PC-3 (cell line): Measurements from ENCODE around the gene ZMIZ1. TPM values are rescaled to one million over a fixed set of nuclear protein-coding genes. Genes with fewer than 3 reads are reported as not detected.

ENCODE experiments used
- ATAC-seq: fragments of 200-7000 bp; cut with Tn5 transposase; 2 replicates; pipeline ENCODE4 v1.9.1; 2020; ENCODE audit warnings: mild to moderate bottlenecking, moderate library complexity
- BruUV-seq: library from RNA; stranded (reverse); fragments of 400-500 nt; replicated peaks from 2 replicates; lab custom pipeline; 2021; lab: Mats Ljungman, UMichigan
- CTCF ChIA-PET: fragments of 300-600 bp; sonication (Branson Sonifier 250); formaldehyde crosslinking; loops from one replicate; lab custom pipeline; 2022; ENCODE audit warnings: antibody characterized with exemption; lab: Charles Lee
- POLR2A ChIA-PET: fragments of 300-600 bp; sonication (Branson Sonifier 250); formaldehyde crosslinking; loops from one replicate; lab custom pipeline; 2022; ENCODE audit warnings: antibody characterized with exemption; ENCODE audit not compliant: unreplicated experiment; lab: Charles Lee
- DNase-seq: peaks from one replicate; pipeline ENCODE4 v3.0.0-alpha.2; 2015
- H2AFZ ChIP-seq: fragments of 300-600 bp; sonication (generic); 2 replicates; pipeline ENCODE4 v1.6.0; 2016; ENCODE audit warnings: antibody characterized with exemption, low read length
- H3F3A ChIP-seq: fragments of 300-600 bp; sonication (generic); one replicate; pipeline ENCODE4 v1.6.0; 2017; ENCODE audit warnings: antibody characterized with exemption, low read length, control low read depth, mild to moderate bottlenecking; ENCODE audit not compliant: unreplicated experiment
- H3K27ac ChIP-seq: fragments of 300-600 bp; sonication (generic); 2 replicates; pipeline ENCODE4 v1.5.1; 2016; ENCODE audit warnings: mild to moderate bottlenecking, low read length
- H3K27me3 ChIP-seq: fragments of 300-600 bp; sonication (generic); 2 replicates; pipeline ENCODE4 v1.6.1; 2016; ENCODE audit warnings: low read length, mixed read lengths
- H3K36me3 ChIP-seq: fragments of 300-600 bp; sonication (generic); 2 replicates; pipeline ENCODE4 v1.6.1; 2016; ENCODE audit warnings: low read depth, mixed run types, low read length, mixed read lengths
- H3K4me1 ChIP-seq: fragments of 300-600 bp; sonication (generic); 2 replicates; pipeline ENCODE4 v1.5.1; 2016; ENCODE audit warnings: low read length; ENCODE audit not compliant: insufficient read depth
- H3K4me2 ChIP-seq: fragments of 300-600 bp; sonication (generic); 2 replicates; pipeline ENCODE4 v1.6.0; 2016; ENCODE audit warnings: low read length
- H3K4me3 ChIP-seq: fragments of 300-600 bp; sonication (generic); 2 replicates; pipeline ENCODE4 v1.5.1; 2016; ENCODE audit warnings: mild to moderate bottlenecking, low read length, mixed read lengths
- H3K79me2 ChIP-seq: fragments of 300-600 bp; sonication (generic); 2 replicates; pipeline ENCODE4 v1.6.1; 2017; ENCODE audit warnings: low read length, mixed read lengths
- H3K9ac ChIP-seq: fragments of 300-600 bp; sonication (generic); 2 replicates; pipeline ENCODE4 v1.6.0; 2016; ENCODE audit warnings: mild to moderate bottlenecking, low read length
- H3K9me2 ChIP-seq: fragments of 300-600 bp; sonication (generic); replicated peaks from 2 replicates; pipeline ENCODE4 v1.6.1; 2016; ENCODE audit warnings: mixed run types, low read length, mixed read lengths
- H3K9me3 ChIP-seq: fragments of 300-600 bp; sonication (generic); 2 replicates; pipeline ENCODE4 v1.6.1; 2016; ENCODE audit warnings: low read length, mixed read lengths
- H4K20me1 ChIP-seq: fragments of 300-600 bp; sonication (generic); 2 replicates; pipeline ENCODE4 v1.6.1; 2016; ENCODE audit warnings: low read length, mixed read lengths
- EZH2 ChIP-seq: fragments of 300-600 bp; sonication (generic); IDR thresholded peaks from one replicate; pipeline ENCODE4 v1.6.1; 2017; ENCODE audit warnings: antibody characterized with exemption, mild to moderate bottlenecking, low read length; ENCODE audit not compliant: unreplicated experiment
- EZH2phosphoT487 ChIP-seq: fragments of 300-600 bp; sonication (generic); IDR thresholded peaks from 2 replicates; pipeline ENCODE4 v1.6.1; 2018; ENCODE audit warnings: mild to moderate bottlenecking, antibody characterized with exemption, low read length, borderline replicate concordance
- intact Hi-C: fragments of 100-400 bp; cut with micrococcal nuclease; formaldehyde crosslinking; loops from 2 replicates; pipeline ENCODE4 v1.9.0; 2023
- total RNA-seq: library from RNA; depleted of rRNA; stranded (reverse); fragments of >200 nt; gene quantifications from 2 replicates; pipeline ENCODE4 v1.2.3, GENCODE V29; 2014
- TF ChIP-seq, protein P1 (sequence below): fragments of 300-600 bp; sonication (generic); conservative IDR thresholded peaks from 2 replicates; pipeline ENCODE4 v1.5.1; 2017; ENCODE audit warnings: antibody characterized with exemption, low read depth, mild to moderate bottlenecking, low read length

The ZMIZ1 gene
- total RNA-seq, 1 experiment from 2014 or later, result 55.4 TPM

DNA sequence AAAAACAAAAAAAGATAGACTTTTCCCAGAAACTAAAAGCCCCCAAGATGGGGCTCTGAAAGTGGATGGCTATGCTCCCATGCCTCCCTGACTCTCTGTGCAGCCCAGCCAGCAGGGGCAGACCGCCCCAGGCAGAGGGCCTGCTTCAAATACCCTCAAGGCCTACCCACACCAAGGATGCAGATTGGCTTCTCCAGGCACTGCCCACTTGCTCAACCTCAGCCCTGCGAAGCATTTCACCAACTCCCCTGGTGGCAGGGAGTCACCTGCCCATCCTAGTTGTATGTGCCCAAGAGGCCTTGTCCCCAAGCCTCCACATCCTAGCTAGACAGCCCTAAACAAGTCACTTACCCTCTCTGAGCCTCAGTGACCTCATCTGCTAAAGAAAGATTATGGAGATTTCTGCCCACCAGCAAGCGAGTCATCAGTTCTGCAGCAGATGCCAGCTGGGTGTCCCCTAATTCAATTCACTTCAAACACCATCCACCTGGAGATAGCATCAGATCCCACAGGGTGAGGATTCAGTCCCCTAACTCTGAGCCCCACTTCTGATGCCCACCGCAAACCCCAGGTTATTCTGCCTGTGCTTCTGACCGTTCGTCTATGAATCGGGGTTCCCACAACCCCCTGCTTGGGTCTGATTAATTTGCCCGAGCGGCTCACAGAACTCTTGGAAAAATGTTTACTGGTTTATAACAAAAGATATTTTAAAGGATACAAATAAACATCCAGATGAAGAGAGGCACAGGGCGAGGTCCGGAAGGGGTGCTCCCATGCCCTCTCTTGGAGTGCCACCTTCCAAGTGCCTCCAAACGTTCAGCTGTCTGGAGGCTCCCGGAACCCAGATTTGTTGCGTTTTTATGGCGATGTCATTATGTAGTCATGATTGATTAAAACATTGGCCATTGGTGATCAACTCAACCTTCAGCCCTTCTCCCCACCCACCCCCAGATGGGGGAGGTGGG, 18.6 kb upstream of the ZMIZ1 start:
- peak overlapping the region; percentile 2 for H3K4me2 ChIP-seq
- ATAC-seq, result no peak
- H3K27ac ChIP-seq, result no peak overlapping the region
- no peaks in the 10 kb centered on the region for H3K9me2 ChIP-seq
- no peaks in the 10 kb centered on the region for H4K20me1 ChIP-seq
- intact Hi-C loops, result loop anchor here (5.0 kb wide), 2 partner anchors 147 to 383 kb away; no protein-coding TSS in a partner anchor
- no peak overlapping the region for H3K4me3 ChIP-seq
- no peaks in the 10 kb centered on the region for H3K9me3 ChIP-seq
- DNase-seq, result peak; percentile 59
- H3K79me2 ChIP-seq, result no peaks in the 10 kb centered on the region
- H2AFZ ChIP-seq, result no peak overlapping the region
- peaks cover 27% of the 10 kb centered on the region for H3K4me1 ChIP-seq
- no TSS peak for BruUV-seq
- ChIA-PET CTCF (interaction anchor here (0.6 kb wide), 1 partner anchor 133 kb away, joined by 3 read pairs; no protein-coding TSS in a partner anchor), POLR2A (no interaction called here)
- H3F3A ChIP-seq, result no peaks in the 10 kb centered on the region
- H3K27me3 ChIP-seq, result no peaks in the 10 kb centered on the region
- no peak overlapping the region for H3K9ac ChIP-seq
- no peak for TF ChIP-seq EZH2phosphoT487
- TF ChIP-seq, protein P1, sequence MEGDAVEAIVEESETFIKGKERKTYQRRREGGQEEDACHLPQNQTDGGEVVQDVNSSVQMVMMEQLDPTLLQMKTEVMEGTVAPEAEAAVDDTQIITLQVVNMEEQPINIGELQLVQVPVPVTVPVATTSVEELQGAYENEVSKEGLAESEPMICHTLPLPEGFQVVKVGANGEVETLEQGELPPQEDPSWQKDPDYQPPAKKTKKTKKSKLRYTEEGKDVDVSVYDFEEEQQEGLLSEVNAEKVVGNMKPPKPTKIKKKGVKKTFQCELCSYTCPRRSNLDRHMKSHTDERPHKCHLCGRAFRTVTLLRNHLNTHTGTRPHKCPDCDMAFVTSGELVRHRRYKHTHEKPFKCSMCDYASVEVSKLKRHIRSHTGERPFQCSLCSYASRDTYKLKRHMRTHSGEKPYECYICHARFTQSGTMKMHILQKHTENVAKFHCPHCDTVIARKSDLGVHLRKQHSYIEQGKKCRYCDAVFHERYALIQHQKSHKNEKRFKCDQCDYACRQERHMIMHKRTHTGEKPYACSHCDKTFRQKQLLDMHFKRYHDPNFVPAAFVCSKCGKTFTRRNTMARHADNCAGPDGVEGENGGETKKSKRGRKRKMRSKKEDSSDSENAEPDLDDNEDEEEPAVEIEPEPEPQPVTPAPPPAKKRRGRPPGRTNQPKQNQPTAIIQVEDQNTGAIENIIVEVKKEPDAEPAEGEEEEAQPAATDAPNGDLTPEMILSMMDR, result peak; percentile 14; the same call in 1 of the 2 replicates
- TF ChIP-seq EZH2, result no peak
- H3K36me3 ChIP-seq, result no peaks in the 10 kb centered on the region

DNA sequence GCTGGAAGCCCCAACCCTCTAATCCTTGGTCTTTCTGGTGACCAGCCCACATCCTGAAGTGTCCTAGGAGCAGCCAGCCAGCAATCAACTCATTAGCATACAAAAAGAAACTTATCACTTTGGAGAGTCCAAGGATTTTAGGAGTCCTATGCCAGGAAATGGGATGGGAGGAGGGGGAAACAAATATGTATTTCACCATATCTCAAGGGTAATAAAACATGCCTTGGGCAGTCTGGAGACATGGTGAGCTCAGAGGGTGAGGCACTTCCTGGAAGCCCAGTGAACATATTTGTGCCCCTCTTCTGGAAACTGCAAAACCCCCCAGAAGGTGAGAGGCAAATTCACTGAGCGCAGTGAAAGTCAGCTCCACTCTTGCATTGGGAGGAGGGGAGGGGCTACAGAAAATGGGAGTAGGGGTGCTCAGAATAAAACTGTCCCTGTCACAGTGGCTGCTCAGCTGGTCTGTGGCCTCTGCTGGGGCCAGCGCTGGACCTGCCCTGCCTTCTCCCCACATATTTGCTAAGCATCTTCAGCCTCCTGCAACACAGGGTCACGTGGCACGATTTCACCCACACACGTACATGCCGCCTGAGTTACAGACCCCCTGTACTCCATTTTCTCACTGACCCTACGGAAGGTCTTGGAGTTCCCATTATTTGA, 17.7 kb upstream of the ZMIZ1 start:
- Histone ChIP-seq H3K9me2 (no peaks in the 10 kb centered on the region), H3K9me3 (no peaks in the 10 kb centered on the region), H4K20me1 (no peaks in the 10 kb centered on the region), H3K9ac (no peak overlapping the region), H3K79me2 (no peaks in the 10 kb centered on the region), H3K4me3 (no peak overlapping the region), H3F3A (no peaks in the 10 kb centered on the region), H2AFZ (no peak overlapping the region), H3K4me2 (peak overlapping the region; percentile 2), H3K27ac (no peak overlapping the region), H3K36me3 (no peaks in the 10 kb centered on the region), H3K27me3 (no peaks in the 10 kb centered on the region), H3K4me1 (peaks cover 27% of the 10 kb centered on the region)
- TF ChIP-seq EZH2 (no peak), EZH2phosphoT487 (no peak)
- TF ChIP-seq, protein P1, result no peak
- BruUV-seq, result no TSS peak
- no peak for ATAC-seq
- POLR2A ChIA-PET, result no interaction called here
- CTCF ChIA-PET, result interaction anchor here (0.6 kb wide), 1 partner anchor 132 kb away, joined by 3 read pairs; no protein-coding TSS in a partner anchor
- intact Hi-C loops, result loop anchor here (5.0 kb wide), 2 partner anchors 146 to 384 kb away; no protein-coding TSS in a partner anchor
- DNase-seq, result peak; percentile 79
